ENCODE results near the gene NRXN3. TPM values are rescaled to one million over a fixed set of nuclear protein-coding genes. Genes with fewer than 3 reads are reported as not detected.

Gene NRXN3
- total and polyA plus RNA-seq, 2 of the 4 experiments (the other 2 are of a cell fraction), result 4.8 to 25.1 TPM

DNA sequence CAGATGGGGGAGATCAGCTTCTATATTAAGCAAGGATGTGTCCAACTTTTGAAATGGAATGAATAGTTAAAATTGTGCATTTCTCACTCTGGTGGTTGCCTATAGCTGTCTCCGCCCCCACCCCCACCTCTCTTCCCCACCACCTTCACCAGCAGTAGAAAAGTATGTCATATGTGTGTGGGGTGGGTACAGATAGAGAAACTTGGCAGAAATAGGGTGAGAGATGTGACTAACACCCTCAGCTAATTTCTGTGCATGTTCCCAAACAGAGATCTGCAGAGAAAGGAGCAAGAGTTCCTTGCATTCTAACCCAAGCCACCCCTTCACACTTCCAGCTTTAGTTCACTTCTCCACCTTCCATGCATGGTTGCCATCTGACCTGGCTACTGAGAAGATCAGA is 980.1 kb downstream of the NRXN3 start:
- BruUV-seq (replicated peaks), result no TSS peak
- Histone ChIP-seq H2AK5ac (ENCODE audit: low read depth, low read length) (no peak overlapping the region), H2BK5ac (ENCODE audit: low read depth, low read length, poor library complexity, severe bottlenecking) (no peak overlapping the region), H3K9me3 (ENCODE audit: control insufficient read depth, insufficient read depth, low read length) (no peaks in the 10 kb centered on the region), H3K56ac (ENCODE audit: extremely low read depth, insufficient read depth, low read length) (no peak overlapping the region), H3K79me1 (ENCODE audit: low read depth in 1 of 2, low read length in 2 of 2) (no peaks in the 10 kb centered on the region), H2BK15ac (ENCODE audit: low read depth, low read length) (no peak overlapping the region), H3K4me1 (ENCODE audit: control insufficient read depth, insufficient read depth, low read length) (no peaks in the 10 kb centered on the region), H3K23ac (ENCODE audit: low read depth, low read length) (no peak overlapping the region), H3K4ac (ENCODE audit: low read depth, low read length) (no peak overlapping the region), H3K27me3 (ENCODE audit: control insufficient read depth, insufficient read depth, low read length) (peaks cover 3% of the 10 kb centered on the region), H2BK120ac (ENCODE audit: low read depth, low read length) (no peak overlapping the region), H3K14ac (replicated peaks; ENCODE audit: low read depth, low read length) (no peak overlapping the region), H4K8ac (ENCODE audit: low read depth in 2 of 2, low read length in 2 of 2) (no peak overlapping the region), H2AK9ac (replicated peaks; ENCODE audit: low read depth, low read length, poor library complexity) (no peak overlapping the region), H3K18ac (ENCODE audit: low read depth, low read length) (no peak overlapping the region), H3K27ac (ENCODE audit: insufficient read depth, low read length) (no peak overlapping the region), H3K4me3 (ENCODE audit: insufficient read depth, low read depth, low read length) (no peak overlapping the region), H2AFZ (replicated peaks; ENCODE audit: low read length, poor library complexity) (no peak overlapping the region), H3K4me2 (ENCODE audit: low read depth, low read length) (no peak overlapping the region), H4K91ac (ENCODE audit: insufficient read depth, low read depth, low read length) (no peak overlapping the region), H4K20me1 (ENCODE audit: insufficient read depth, low read length) (no peaks in the 10 kb centered on the region), H3K9me1 (ENCODE audit: insufficient read depth, low read length) (no peaks in the 10 kb centered on the region), H2BK20ac (ENCODE audit: low read depth, low read length) (no peak overlapping the region), H3K36me3 (ENCODE audit: control insufficient read depth, insufficient read depth, low read length) (no peaks in the 10 kb centered on the region), H4K5ac (ENCODE audit: low read depth, low read length) (no peak overlapping the region), H3K9ac (ENCODE audit: low read depth, low read length) (no peak overlapping the region)
- DNase-seq (no peak), ATAC-seq (ENCODE audit: low read depth) (no peak)
- in situ Hi-C loops (cut with MboI; ENCODE audit: low sequenced_read_pairs), result no loop called here
- intact Hi-C loops (cut with micrococcal nuclease), result no loop called here
- no peak for TF ChIP-seq SMC3 (IDR thresholded peaks at IDR 0.05; ENCODE audit: low read depth, low read length)
- TF ChIP-seq RFX5 (IDR thresholded peaks at IDR 0.05; ENCODE audit: low read depth, low read length), result no peak
- no peak for TF ChIP-seq CEBPB (IDR thresholded peaks at IDR 0.05; ENCODE audit: low read depth, low read length)
- dilution Hi-C loops (cut with HindIII; ENCODE audit: low sequenced_read_pairs, unreplicated experiment), result no loop called here
- ChIA-PET POLR2A (ENCODE audit: unreplicated experiment) (no interaction called here), CTCF (interaction anchor here (1.0 kb wide), 1 partner anchor 10 kb away, joined by 3 read pairs; no protein-coding TSS in a partner anchor)
- no CpG with 5 or more reads among the region's 1 CpG for WGBS, 2 experiments (ENCODE audit: extremely low coverage in 2 of 2, insufficient read length in 1 of 2)

All from IMR-90 (cell line).